ENCODE measurements around the gene LRP2BP.

GRCh38 chr4:185357733-185358440, 37.8 kb downstream of the LRP2BP start:
- TF ChIP-seq CTCF (conservative IDR thresholded peaks at IDR 0.05; ENCODE audit: low read depth, low read length) (no peak), EZH2 (IDR thresholded peaks at IDR 0.05; ENCODE audit: borderline replicate concordance, low read depth, low read length, poor library complexity, severe bottlenecking) (no peak)

Data from A673 (cell line).